ENCODE results near the gene TMEM98.

DNA sequence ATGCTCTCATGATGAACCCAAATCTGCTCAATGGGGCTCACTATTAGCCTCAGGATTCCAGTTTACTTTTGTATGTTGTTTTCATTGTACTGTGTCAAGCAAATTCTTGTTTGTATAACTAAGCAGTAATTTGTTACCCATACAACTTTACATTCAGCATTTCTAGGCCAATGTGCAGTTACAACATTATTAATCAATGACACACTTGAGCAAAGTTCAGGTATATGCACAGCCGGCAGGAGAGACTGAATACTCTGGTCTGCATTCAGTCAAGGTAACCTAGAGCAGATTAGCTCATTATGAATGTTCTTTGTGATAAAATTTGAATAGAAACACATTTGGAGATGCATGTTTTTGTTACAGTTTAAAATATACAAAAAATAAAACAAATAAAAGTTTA lies 48.8 kb upstream of the TMEM98 start:
- TF ChIP-seq CTCF (IDR thresholded peaks at IDR 0.05 in 4 of 5, conservative IDR thresholded peaks at IDR 0.05 in 1 of 5), result no peak
- TF ChIP-seq POLR2A (IDR thresholded peaks at IDR 0.05), result no peak

Measured in gastrocnemius medialis (tissue), 4 donors.